GM19035 (cell line): ENCODE data around the gene CTIF.
A peak's percentile ranks its signal among the peaks of the same experiment; 100 is the strongest.
"Not testable (repeated sequence)": the region's sequence is repeated elsewhere in the genome, so short reads cannot be mapped to it uniquely, and the experiment has no call there.

Experiments used
- ATAC-seq: cut with Tn5 transposase; IDR thresholded peaks from one replicate; pipeline ENCODE4 v1.9.1; 2021; ENCODE audit not compliant: unreplicated experiment

Gene CTIF

DNA sequence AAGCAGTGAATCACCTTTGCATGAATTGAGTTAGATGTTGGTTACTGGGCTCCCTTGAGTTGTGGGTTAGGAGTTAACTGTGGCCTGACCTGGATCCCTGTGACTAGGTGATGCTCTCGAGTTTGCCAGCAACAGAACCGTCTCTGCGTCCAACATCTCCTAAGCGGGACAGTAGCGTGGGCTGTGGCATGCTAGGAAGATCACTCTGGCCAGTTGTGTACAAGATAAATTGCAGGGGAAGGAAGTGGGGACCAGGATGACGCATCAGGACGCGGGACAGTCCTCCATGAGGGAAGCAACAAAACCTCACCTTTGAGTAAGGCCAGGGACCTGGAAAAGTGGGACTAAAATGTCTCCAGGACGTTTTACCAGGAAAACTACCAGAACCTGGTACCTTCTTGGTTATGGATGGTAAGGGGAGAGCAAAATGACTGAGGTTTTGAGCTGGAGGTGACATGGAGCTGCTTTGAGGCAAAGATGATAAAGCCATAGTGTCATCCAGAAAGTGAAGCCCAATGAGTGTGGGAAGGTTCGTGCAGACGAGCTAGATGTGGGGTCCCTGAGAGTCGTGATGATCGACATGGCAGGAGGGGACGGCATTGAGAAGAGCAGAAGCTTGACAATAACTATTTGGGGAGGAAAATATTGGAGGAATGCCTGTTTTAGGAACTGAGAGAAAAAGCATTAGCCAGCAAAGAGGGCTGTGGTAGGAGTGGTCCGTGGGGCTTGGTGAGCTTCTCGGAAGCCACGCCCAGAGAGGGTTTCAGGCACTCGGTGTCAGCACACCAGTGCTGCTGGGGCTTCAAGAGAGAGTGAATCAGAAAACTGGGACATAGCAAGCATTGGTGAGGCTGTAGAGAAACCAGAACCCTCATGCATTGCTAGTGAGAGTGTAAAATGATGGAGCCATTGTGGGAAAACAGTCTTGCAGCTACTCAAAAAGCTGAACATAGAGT, 316.9 kb downstream of the CTIF start:
- no peak for ATAC-seq

DNA sequence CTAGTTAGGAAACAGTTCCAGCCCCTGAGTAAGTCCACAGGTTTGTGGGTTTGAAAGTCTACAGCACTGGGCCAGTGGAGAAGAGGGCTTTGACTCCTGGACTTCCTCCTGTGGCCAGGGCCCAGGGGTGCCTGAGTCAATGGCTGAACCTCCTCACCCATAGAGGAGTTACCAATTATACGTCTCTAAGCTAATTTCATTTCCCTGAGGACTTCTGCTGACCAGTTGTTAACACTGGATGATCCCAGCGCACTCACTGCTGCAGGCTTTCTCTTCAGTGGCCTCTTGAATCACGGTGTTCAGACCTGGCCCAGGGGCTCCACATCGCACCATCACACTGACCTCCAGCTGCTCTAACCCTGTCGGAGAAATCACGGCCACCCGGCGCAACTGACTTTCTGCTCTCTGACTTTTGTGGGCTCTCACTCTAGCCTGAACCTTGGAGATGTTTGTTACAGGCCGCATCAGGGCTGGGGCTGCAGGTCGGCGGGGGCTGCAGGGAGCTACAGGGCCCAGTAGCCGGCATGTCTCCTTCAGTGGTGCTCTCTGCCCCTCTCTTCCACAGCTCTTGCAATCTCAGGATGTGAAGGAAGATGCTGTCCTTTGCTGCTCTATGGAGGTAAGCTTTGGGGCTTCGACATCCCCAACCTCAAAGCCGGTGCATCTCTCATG, 318.3 kb downstream of the CTIF start:
- no peak for ATAC-seq

DNA sequence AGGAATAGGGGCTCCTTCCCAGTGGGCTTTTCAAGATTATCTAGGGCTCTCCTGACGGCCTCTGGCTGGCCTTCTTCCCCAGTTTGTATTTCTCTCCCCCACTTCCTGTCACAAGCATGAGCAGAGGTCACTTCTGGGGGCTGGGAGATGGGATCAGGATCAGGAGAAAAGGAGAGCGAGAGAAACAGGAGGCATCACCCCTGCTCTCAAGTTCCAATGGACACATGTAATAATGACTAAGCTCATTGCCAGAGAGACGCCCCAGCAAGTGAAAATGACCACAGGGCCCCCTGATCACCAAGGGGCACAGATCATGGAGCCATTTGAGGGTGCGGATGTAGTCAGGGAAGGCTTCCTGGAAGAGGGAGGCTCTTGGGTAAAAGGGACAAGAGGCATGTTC, 319.8 kb downstream of the CTIF start:
- no peak for ATAC-seq

DNA sequence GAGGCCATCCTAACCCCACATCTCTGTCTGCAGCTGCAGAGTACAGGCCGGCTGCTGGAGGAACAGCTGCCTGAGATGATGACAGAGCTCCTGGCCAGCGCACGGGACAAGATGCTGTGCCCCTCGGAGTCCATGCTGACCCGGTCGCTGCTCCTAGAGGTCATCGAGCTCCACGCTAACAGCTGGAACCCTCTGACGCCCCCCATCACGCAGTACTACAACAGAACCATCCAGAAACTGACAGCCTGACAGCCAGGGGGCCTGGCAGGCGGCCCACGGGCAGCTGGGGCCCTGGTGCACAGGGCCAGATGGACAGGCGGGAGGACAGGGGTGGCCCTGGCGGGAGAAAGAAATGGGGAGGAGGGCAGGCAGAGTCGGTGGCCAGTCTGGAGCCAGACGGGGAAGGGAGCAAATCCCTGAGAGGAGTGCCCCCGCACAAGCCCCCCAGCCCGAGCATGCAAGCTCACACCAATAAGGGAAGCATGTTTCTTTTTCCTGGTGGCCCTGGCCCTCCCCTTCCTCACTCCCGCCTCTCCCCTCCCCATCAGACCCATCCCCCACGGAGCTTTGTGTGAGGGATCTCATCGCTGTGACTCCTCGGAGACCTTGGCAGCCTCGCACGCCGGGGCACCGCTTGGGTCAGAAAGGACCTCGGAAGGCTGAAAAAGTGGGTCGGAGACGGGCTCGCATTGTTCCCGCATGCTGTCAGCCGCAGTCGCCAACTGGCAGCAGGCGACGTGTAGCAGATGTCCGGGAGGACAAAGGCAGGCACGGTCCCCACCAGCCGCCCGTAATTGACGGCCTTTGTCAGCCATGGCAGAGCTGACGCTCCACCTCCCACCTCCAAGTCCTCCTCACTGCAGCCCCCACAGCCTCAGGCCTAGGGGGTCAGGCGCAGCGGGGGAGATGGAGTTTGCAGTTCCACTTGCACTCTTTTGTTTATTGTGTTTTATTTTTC, 320.8 kb downstream of the CTIF start:
- ATAC-seq = no peak

DNA sequence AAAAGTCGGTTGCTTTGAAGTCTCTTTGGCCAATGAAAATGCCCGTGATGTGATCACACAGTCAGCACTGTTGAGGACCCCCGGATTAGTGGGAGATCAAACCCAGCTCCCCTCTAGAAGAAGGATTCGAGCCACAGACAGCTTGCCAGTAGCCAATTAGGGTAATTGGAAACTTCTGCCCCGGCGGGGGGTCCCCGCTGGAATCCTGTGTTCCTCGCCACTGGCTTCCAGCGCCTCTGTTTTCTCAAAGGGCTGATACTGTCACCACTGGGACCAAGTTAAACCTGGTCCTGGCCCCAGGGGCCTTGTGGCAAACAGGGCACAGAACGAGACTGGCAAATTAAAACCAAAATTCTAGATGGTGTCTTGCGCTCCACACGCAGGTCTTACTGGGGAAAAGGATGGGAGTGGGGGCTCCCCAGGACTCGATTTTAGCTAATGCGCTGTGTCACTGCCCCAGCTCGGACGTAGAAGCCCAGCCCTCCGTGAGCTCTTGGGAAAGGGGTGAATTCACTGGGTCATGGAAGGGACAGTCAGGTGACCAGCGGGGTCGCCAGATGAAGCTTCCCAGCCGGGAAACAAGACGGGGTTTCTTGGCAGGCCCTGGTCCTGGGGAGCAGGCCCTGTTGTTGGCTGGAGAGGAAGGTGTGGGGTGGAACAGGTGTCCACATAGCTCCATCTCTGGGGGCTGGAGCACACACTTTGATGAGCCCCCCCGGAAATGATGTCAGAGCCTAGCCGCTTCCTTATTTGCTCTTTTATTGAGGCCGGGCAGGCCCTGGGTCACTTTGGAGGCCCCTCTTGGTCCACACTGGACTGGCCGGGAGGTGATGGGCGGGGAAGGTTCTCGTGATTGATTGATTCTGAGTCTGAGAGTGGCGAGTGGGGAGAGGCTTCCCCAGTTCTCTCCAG, 321.7 kb downstream of the CTIF start:
- ATAC-seq = no peak

DNA sequence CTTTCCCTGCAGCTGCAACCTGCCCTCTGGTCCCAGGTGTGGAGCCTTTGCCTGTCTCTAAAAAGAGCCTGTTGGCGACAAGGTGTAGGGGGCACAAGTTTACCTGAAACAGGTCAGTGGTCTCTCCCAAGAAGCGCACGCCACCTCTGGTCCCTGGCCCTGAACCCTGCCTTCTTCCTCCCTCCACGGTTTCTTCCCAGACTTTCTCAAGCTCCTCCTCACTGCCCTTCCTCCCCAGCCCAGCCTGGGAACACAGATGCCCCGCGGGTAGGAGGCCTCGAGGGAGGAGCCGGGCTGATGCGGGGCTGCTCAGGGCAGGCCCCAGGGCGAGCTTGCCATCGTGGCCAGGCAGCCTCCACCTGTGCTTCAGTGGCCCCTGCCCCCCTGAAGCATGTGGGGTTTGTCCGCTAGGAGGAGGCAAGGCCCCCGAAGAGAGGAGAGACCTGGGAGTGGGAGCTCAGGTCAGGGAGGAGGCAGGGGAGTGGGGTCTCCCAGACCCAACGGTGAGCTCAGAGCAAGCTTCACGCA, 322.4 kb downstream of the CTIF start:
- no peak for ATAC-seq

DNA sequence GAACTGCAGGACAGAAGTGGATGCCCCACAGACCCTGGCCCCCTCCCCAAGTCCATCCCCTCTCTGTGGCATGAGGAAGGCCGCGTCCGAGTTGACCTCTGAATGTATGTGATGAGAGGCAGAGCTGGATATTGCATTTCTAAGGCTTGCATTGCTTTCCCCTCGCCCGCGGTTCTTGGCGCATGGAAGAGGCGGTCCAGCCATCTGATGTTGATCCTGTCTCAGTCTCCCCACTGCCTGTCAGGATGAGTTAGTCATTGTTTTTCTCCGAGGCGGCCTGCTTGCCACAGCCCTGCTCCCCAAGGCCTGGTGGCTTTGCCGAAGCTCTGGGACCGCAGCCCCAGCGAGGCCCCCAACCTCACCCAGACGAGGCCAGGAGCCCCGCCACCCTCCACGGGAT, 323.3 kb downstream of the CTIF start:
- no peak for ATAC-seq

DNA sequence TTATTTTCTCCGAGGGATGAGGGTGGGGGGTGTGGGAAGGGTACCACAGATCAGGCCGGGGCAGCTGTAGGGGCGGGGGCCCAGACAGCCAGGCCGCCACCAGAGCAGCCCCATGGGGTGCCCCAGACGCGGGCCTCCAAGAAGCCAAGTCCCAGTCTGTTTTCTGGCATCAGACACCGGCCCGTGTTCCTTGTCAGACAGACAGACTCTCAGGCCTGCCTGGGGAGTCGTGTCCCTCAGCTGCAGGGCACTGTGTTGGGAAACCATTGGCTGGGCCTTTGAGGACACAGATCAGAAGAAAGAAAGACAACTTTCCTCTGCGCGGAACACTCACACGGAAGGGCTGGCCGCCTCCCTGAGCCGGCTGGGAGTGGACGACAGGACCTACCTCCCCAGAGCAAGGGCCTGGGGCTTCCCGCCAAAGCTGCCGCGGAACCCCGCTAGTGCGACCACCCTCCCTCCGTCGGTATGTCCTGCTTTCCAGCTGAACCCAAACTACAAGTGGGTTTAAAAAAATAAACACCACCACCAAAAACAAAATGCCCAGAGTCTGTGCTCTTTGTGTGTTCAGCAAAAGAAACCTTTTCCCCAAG, 323.9 kb downstream of the CTIF start:
- ATAC-seq = no peak

DNA sequence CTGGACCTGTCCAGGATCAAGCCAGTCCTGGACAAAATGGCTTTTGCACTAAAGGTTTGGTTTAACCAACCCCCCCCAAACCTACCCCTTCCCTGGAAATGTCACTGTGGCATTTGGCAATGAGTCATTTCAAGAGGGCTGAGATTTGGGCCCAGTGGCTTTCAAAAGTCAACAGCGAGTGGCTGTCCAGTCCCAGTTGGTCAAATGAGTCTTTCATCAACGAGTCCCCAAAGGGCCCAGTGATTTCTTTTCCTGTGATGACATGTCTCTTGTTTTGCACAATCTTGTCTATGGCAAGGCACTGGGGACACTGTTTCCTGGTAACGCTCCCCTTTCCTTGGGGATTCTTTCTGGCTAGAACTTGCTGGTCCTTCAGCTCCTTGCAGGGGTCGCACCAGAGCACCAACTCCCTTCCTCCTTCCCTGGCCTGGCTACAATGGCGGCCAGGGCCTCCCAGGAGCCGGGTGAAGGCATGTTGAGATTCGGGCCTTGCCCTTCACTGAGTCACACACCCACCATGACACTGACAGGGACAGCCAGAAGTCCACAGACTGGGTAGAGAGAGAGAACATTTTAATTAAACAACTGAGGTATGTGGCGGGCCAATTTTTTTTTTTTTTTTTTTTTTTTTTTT, 324.7 kb downstream of the CTIF start:
- ATAC-seq = no peak

DNA sequence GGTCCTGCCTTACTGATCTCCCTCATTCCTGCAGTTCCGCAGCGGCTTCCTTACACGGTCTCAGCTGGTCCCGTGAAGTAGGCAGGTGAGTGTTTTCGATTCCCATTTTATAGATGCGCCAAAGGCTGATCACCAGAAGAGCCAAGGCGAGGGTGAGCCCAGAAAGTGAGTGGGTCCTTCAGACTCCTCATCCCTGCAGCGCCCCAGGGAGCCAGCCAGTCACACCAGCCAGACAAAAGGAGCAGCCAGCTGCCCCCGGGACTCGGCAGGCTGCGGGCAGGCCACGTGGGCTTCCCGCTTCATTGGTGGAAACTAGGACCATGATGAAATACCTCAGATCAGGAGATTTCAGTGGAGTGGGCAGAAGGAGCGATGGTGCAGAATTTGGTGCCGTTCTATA, 326.0 kb downstream of the CTIF start:
- no peak for ATAC-seq

DNA sequence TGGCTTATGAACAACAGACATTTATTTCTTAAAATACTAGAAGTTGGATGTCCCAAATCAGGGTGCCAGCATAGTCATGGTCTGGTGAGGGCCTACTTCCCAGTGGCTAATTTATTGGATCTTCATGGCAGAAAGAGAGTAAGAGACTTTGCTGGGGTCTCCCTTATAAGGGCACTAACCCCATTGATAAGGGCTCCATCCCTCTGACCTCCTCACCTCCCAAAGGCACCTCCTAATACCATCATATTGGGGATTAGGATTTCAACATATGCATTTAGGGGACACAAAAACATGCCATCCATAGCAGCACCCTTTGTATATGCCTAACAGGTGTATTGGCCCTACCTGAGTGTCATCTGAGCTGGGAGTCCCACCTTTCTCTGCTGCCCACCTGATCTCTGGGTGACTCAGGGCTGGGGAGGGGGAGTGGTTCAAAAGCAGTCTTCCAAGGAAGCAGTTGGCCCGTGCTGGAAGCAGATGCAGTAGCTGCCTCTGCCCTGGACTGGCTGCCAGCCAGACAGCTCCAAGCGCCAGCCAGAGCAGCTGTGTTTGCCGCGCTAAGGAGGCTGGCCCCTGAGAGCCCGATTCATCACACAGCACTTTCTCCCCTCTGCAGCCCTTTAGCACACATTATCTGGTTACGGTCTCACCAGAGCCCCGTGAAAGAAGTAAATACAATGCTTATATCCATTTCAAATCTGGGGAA, 327.4 kb downstream of the CTIF start:
- ATAC-seq = no peak

DNA sequence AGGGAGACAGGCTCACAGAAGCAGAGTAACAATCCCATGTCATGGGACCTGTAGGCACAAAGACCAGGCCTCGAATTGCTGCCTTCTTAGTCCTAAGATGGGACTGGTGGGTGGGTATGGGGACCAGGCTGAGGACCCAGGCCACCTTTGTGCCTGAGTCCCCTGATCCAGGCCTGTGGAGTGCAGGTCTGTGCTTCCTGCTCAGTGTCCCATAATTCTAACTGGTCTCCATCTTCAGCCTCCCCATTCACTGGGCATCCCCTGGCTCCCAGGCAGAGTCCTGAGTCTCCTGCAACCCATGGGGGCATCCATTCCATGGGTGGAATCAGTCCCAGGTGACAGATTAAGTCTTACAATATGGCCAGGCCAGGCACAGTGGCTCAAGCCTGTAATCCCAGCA, 328.0 kb downstream of the CTIF start:
- ATAC-seq = no peak

DNA sequence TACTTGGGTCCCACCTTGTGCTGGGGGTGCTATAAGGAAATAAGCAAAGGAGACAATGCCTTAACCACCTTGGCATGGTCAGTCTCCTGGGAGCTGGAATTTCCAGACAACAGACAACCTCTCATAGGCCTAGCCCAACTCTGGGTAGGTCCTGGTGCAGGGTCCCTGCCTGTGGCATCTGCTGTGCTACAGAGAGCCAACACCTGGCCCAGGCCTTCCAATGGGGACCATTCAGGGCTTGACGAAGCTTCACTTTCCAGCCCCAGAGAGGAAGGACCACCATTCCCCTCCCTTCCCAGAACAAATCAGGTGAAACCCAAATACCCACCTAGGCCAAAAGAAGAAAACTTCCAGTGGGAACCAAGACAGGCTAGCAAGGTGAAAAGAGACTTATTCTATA, 329.1 kb downstream of the CTIF start:
- no peak for ATAC-seq

DNA sequence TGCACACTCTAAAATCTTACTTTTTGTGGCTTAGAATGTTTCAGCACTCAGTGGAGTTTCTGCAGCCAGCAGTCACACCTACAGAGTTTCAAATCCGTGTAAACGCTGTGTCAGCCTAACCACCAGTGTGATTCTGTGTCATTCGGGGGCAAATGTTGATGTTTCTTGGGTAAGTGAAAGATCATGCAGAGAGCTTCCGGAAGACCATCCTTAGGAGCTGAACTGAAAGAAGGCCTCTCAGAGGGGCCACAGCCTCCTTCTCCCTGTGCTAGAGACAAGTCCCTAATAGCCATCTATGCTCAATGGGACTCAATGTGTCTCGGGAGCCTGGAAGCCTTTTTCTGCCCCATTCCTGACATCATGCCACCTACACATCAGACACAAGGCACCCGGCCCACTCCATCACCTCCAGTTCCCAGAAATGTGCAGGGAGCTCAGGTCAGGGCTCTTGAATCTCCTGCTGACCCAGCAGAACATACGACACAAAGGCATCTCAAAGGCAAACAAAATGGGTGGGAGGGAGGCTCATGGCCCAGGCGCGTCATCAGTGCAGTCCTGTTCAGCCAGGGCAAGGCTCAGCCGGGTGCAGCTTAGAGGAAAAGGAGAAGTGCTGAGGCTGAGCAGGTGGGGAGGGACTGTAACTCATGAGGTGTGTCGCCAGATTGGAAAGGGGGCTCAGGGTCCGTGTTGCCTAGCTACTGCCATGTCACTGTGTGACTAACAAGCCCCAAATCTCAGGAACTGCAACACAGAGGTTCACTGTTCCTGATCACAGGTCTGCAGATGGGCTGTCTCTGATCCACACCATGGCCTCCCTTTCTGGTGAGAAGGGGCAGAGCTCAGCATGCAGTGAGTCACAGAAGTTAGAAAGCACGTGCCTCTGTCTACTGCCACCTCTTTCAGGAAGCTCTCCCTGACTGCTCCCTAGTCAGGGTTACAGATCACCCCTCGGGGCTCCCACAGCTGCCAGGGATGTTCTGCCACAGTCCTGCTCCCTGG, 329.9 kb downstream of the CTIF start:
- peak; percentile 88 for ATAC-seq

DNA sequence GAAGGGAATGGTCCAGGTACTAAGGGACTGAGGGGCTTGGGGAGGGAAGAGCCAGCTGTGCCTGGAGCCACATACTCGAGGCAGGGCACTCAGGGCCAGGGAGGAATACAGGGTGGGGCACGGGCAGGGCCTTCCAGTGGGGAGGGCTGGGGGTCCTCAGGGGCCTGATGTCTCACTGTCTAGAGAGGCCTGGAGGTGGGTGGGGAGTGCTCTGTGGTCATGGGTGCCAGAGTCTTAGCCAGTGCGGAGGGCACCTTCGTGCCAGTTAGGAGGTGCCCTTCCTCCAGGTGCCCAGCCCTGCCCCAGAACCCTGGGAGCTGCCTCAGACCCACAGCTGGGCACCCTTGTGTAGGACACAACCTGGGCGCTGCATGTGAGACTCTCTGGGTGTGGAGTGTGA, 330.8 kb downstream of the CTIF start:
- no peak for ATAC-seq

DNA sequence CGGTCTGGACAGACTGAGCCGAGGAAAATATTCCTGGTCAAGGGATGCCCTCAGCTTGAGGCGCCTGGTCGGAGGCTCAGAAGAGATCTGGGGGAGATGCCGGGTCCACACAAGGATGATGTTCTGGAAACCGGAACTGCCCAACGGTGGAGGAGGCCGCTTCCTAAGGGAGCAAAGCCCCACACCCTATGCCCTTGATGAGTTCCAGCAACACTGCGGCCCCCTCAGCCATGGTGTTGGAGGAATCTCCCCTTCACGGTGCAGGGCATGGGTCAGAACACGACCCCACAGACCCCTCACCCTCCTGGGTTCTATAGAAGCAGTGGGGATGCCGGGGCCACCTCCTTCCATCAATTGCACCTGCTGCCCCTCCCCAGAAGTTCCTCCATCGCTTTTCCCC, 332.1 kb downstream of the CTIF start:
- ATAC-seq = not testable (repeated sequence)
